Measurements from ENCODE around the gene SPCS3.
"Not testable (repeated sequence)": the region's sequence is repeated elsewhere in the genome, so short reads cannot be mapped to it uniquely, and the experiment has no call there.

SPCS3 gene

GRCh38 chr4:176309046-176309445 is 10.7 kb upstream of the SPCS3 start:
- no peak overlapping the region for H3K4me3 ChIP-seq
- no peaks in the 10 kb centered on the region for H3K36me3 ChIP-seq (ENCODE audit: insufficient read depth, low read length)
- TF ChIP-seq FOXP2 (optimal IDR thresholded peaks at IDR 0.05; ENCODE audit: control extremely low read depth, extremely low read length, insufficient read depth) (no peak), EZH2 (IDR thresholded peaks at IDR 0.05) (no peak), POLR2AphosphoS5 (IDR thresholded peaks at IDR 0.05; ENCODE audit: borderline replicate concordance, low read depth, low read length) (no peak)
- no peak for DNase-seq (ENCODE audit: low read depth, low spot score)
- no peak overlapping the region for H3K27ac ChIP-seq
- H3K9ac ChIP-seq (ENCODE audit: insufficient read length) = no peak overlapping the region
- H3K9me3 ChIP-seq (ENCODE audit: low read depth, low read length) = no peaks in the 10 kb centered on the region

GRCh38 chr4:176309772-176310171 is 10.0 kb upstream of the SPCS3 start:
- no peak for DNase-seq (ENCODE audit: low read depth, low spot score)
- no peak overlapping the region for H3K27ac ChIP-seq
- H3K9me3 ChIP-seq (ENCODE audit: low read depth, low read length) = no peaks in the 10 kb centered on the region
- no peak overlapping the region for H3K4me3 ChIP-seq
- no peaks in the 10 kb centered on the region for H3K36me3 ChIP-seq (ENCODE audit: insufficient read depth, low read length)
- H3K9ac ChIP-seq (ENCODE audit: insufficient read length) = no peak overlapping the region
- TF ChIP-seq FOXP2 (optimal IDR thresholded peaks at IDR 0.05; ENCODE audit: control extremely low read depth, extremely low read length, insufficient read depth) = no peak
- no peak for TF ChIP-seq EZH2 (IDR thresholded peaks at IDR 0.05)
- TF ChIP-seq POLR2AphosphoS5 (IDR thresholded peaks at IDR 0.05; ENCODE audit: borderline replicate concordance, low read depth, low read length) = no peak

- no peak overlapping the region for H3K9ac ChIP-seq (ENCODE audit: insufficient read length)
Observed at GRCh38 chr4:176313596-176314336, 6.0 kb upstream of the SPCS3 start.

GRCh38 chr4:176319151-176319703 is 539 bp upstream of the SPCS3 start:
- no peak overlapping the region for H3K27ac ChIP-seq
- H3K4me3 ChIP-seq = peak overlapping the region; percentile 96
- H3K36me3 ChIP-seq (ENCODE audit: insufficient read depth, low read length) = no peaks in the 10 kb centered on the region
- peak overlapping the region; percentile 84 for H3K9ac ChIP-seq (ENCODE audit: insufficient read length)
- no peaks in the 10 kb centered on the region for H3K9me3 ChIP-seq (ENCODE audit: low read depth, low read length)
- TF ChIP-seq POLR2AphosphoS5 (IDR thresholded peaks at IDR 0.05; ENCODE audit: borderline replicate concordance, low read depth, low read length) = no peak
- TF ChIP-seq EZH2 (IDR thresholded peaks at IDR 0.05) = no peak
- TF ChIP-seq FOXP2 (optimal IDR thresholded peaks at IDR 0.05; ENCODE audit: control extremely low read depth, extremely low read length, insufficient read depth) = no peak
- DNase-seq (ENCODE audit: low read depth, low spot score) = no peak

More at GRCh38 chr4:176313596-176314336, 6.0 kb upstream of the SPCS3 start:
- H3K27ac ChIP-seq = no peak overlapping the region
- DNase-seq (ENCODE audit: low read depth, low spot score) = no peak
- no peaks in the 10 kb centered on the region for H3K9me3 ChIP-seq (ENCODE audit: low read depth, low read length)
- H3K4me3 ChIP-seq = no peak overlapping the region
- no peaks in the 10 kb centered on the region for H3K36me3 ChIP-seq (ENCODE audit: insufficient read depth, low read length)
- TF ChIP-seq POLR2AphosphoS5 (IDR thresholded peaks at IDR 0.05; ENCODE audit: borderline replicate concordance, low read depth, low read length) (no peak), FOXP2 (optimal IDR thresholded peaks at IDR 0.05; ENCODE audit: control extremely low read depth, extremely low read length, insufficient read depth) (no peak), EZH2 (IDR thresholded peaks at IDR 0.05) (no peak)

- H3K9ac ChIP-seq (ENCODE audit: insufficient read length) = peak overlapping the region; percentile 88
Observed at GRCh38 chr4:176320340-176320975, 692 bp downstream of the SPCS3 start.

GRCh38 chr4:176320976-176321361 is 1.2 kb downstream of the SPCS3 start:
- H3K36me3 ChIP-seq (ENCODE audit: insufficient read depth, low read length) = no peaks in the 10 kb centered on the region
- H3K27ac ChIP-seq = peak overlapping the region; percentile 86; the same call in 1 of the 2 replicates
- DNase-seq (ENCODE audit: low read depth, low spot score) = no peak
- TF ChIP-seq POLR2AphosphoS5 (IDR thresholded peaks at IDR 0.05; ENCODE audit: borderline replicate concordance, low read depth, low read length) = no peak
- no peak for TF ChIP-seq EZH2 (IDR thresholded peaks at IDR 0.05)
- TF ChIP-seq FOXP2 (optimal IDR thresholded peaks at IDR 0.05; ENCODE audit: control extremely low read depth, extremely low read length, insufficient read depth) = no peak
- peak overlapping the region; percentile 96 for H3K4me3 ChIP-seq
- no peaks in the 10 kb centered on the region for H3K9me3 ChIP-seq (ENCODE audit: low read depth, low read length)
- peak overlapping the region; percentile 88 for H3K9ac ChIP-seq (ENCODE audit: insufficient read length)

More at GRCh38 chr4:176320340-176320975, 692 bp downstream of the SPCS3 start:
- Histone ChIP-seq H3K4me3 (peak overlapping the region; percentile 96), H3K27ac (peak overlapping the region; percentile 86), H3K36me3 (ENCODE audit: insufficient read depth, low read length) (no peaks in the 10 kb centered on the region), H3K9me3 (ENCODE audit: low read depth, low read length) (no peaks in the 10 kb centered on the region)
- DNase-seq (ENCODE audit: low read depth, low spot score) = peak; percentile 26
- TF ChIP-seq EZH2 (IDR thresholded peaks at IDR 0.05) (no peak), POLR2AphosphoS5 (IDR thresholded peaks at IDR 0.05; ENCODE audit: borderline replicate concordance, low read depth, low read length) (no peak)

GRCh38 chr4:176321589-176321988 is 1.8 kb downstream of the SPCS3 start:
- DNase-seq (ENCODE audit: low read depth, low spot score) = no peak
- H3K36me3 ChIP-seq (ENCODE audit: insufficient read depth, low read length) = no peaks in the 10 kb centered on the region
- H3K4me3 ChIP-seq = peak overlapping the region; percentile 96
- no peak for TF ChIP-seq EZH2 (IDR thresholded peaks at IDR 0.05)
- no peak for TF ChIP-seq FOXP2 (optimal IDR thresholded peaks at IDR 0.05; ENCODE audit: control extremely low read depth, extremely low read length, insufficient read depth)
- no peak for TF ChIP-seq POLR2AphosphoS5 (IDR thresholded peaks at IDR 0.05; ENCODE audit: borderline replicate concordance, low read depth, low read length)
- H3K9ac ChIP-seq (ENCODE audit: insufficient read length) = peak overlapping the region; percentile 88
- H3K27ac ChIP-seq = no peak overlapping the region
- H3K9me3 ChIP-seq (ENCODE audit: low read depth, low read length) = no peaks in the 10 kb centered on the region

- Histone ChIP-seq H3K4me3 (no peak overlapping the region), H3K36me3 (ENCODE audit: insufficient read depth, low read length) (peaks cover 12% of the 10 kb centered on the region), H3K9ac (ENCODE audit: insufficient read length) (no peak overlapping the region), H3K9me3 (ENCODE audit: low read depth, low read length) (no peaks in the 10 kb centered on the region), H3K27ac (no peak overlapping the region)
- DNase-seq (ENCODE audit: low read depth, low spot score) = no peak
- TF ChIP-seq EZH2 (IDR thresholded peaks at IDR 0.05) = no peak
- no peak for TF ChIP-seq FOXP2 (optimal IDR thresholded peaks at IDR 0.05; ENCODE audit: control extremely low read depth, extremely low read length, insufficient read depth)
- no peak for TF ChIP-seq POLR2AphosphoS5 (IDR thresholded peaks at IDR 0.05; ENCODE audit: borderline replicate concordance, low read depth, low read length)
Observed at GRCh38 chr4:176323511-176324160, 3.9 kb downstream of the SPCS3 start.

- H3K4me3 ChIP-seq; H3K27ac ChIP-seq; H3K9me3 ChIP-seq (ENCODE audit: low read depth, low read length); DNase-seq (ENCODE audit: low read depth, low spot score); H3K9ac ChIP-seq (ENCODE audit: insufficient read length): not testable (repeated sequence)
- peaks cover 21% of the 10 kb centered on the region for H3K36me3 ChIP-seq (ENCODE audit: insufficient read depth, low read length)
Observed at GRCh38 chr4:176324876-176325275, 5.1 kb downstream of the SPCS3 start.

Data from SK-N-MC (cell line).